Esophagus muscularis mucosa (tissue), 4 donors: ENCODE data around the gene AP5S1.
"Not testable (repeated sequence)": the region's sequence is repeated elsewhere in the genome, so short reads cannot be mapped to it uniquely, and the experiment has no call there.

ENCODE experiments used
- CTCF ChIP-seq, 3 experiments: fragments of 200-600 bp in 2 of 3; fragments of 450-650 bp in 1 of 3; sonication (generic) in 2 of 3; IDR thresholded peaks; one replicate each; pipeline ENCODE4 v1.5.1; 2017 to 2019; ENCODE audit warnings: antibody characterized with exemption in 3 of 3, mild to moderate bottlenecking in 2 of 3, moderate library complexity in 1 of 3
- EP300 ChIP-seq: sonication (generic); formaldehyde crosslinking; IDR thresholded peaks from one replicate; pipeline ENCODE4 v1.6.1; 2017; ENCODE audit warnings: antibody characterized with exemption
- POLR2A ChIP-seq: fragments of 450-650 bp; IDR thresholded peaks from one replicate; pipeline ENCODE4 v1.6.1; 2017; ENCODE audit warnings: antibody characterized with exemption, moderate library complexity, mild to moderate bottlenecking, low read depth
- POLR2AphosphoS5 ChIP-seq, 2 donors: sonication (generic); formaldehyde crosslinking; IDR thresholded peaks; one replicate each; pipeline ENCODE4 v1.6.1; 2017; ENCODE audit warnings: antibody characterized with exemption in 2 of 2

GRCh38 chr20:3789201-3789600 lies 31.1 kb upstream of the AP5S1 start:
- not testable (repeated sequence) for TF ChIP-seq CTCF (IDR thresholded peaks at IDR 0.05); POLR2AphosphoS5 (IDR thresholded peaks at IDR 0.05); POLR2A; EP300
